Measurements from ENCODE around the gene CDH16. TPM values are rescaled to one million over a fixed set of nuclear protein-coding genes. Genes with fewer than 3 reads are reported as not detected.

CDH16 gene
- total and polyA plus RNA-seq, 2 donors from 2014 or later, result 1,180 to 1,188 TPM

GRCh38 chr16:66908116-66908515 lies 10.6 kb downstream of the CDH16 start:
- H3K27me3 ChIP-seq (ENCODE audit: control insufficient read depth, insufficient read depth, low read length), result no peaks in the 10 kb centered on the region
- H3K4me1 ChIP-seq (ENCODE audit: control insufficient read depth in 2 of 3, insufficient read depth in 2 of 3, low read depth in 1 of 3, low read length in 3 of 3), result peaks cover 0 to 24% (median 0%) of the 10 kb centered on the region in 3 donors
- no peak overlapping the region for H3K4me3 ChIP-seq (ENCODE audit: low read length in 3 of 3)
- no peak for TF ChIP-seq CTCF (IDR thresholded peaks at IDR 0.05; ENCODE audit: borderline replicate concordance, extremely low read depth, insufficient read depth)
- DNase-seq, result peak in 1 of 5 donors; percentile 44
- peaks cover 0 to 11% (median 7%) of the 10 kb centered on the region in 3 donors for H3K36me3 ChIP-seq (ENCODE audit: control insufficient read depth in 2 of 3, insufficient read depth in 3 of 3, low read length in 3 of 3)
- intact Hi-C loops (cut with DNase I), result no loop called here
- no peak overlapping the region for H3K27ac ChIP-seq (ENCODE audit: low read depth in 2 of 2, low read length in 2 of 2)
- FAIRE-seq, result no peak
- H3K9ac ChIP-seq (ENCODE audit: low read length in 3 of 3), result no peak overlapping the region
- no peaks in the 10 kb centered on the region for H3K9me3 ChIP-seq (ENCODE audit: control insufficient read depth in 2 of 3, insufficient read depth in 1 of 3, low read length in 3 of 3)

- peak in 1 of 5 donors; percentile 66 for DNase-seq
- no peak for TF ChIP-seq CTCF (IDR thresholded peaks at IDR 0.05; ENCODE audit: borderline replicate concordance, extremely low read depth, insufficient read depth)
- Histone ChIP-seq H3K9me3 (ENCODE audit: control insufficient read depth in 2 of 3, insufficient read depth in 1 of 3, low read length in 3 of 3) (no peaks in the 10 kb centered on the region), H3K27me3 (ENCODE audit: control insufficient read depth, insufficient read depth, low read length) (no peaks in the 10 kb centered on the region), H3K36me3 (ENCODE audit: control insufficient read depth in 2 of 3, insufficient read depth in 3 of 3, low read length in 3 of 3) (peaks cover 0 to 4% (median 3%) of the 10 kb centered on the region in 3 donors), H3K9ac (ENCODE audit: low read length in 3 of 3) (no peak overlapping the region), H3K27ac (ENCODE audit: low read depth in 2 of 2, low read length in 2 of 2) (peak overlapping the region in 1 of 2 donors; percentile 51), H3K4me3 (ENCODE audit: low read length in 3 of 3) (no peak overlapping the region), H3K4me1 (ENCODE audit: control insufficient read depth in 2 of 3, insufficient read depth in 2 of 3, low read depth in 1 of 3, low read length in 3 of 3) (peaks cover 0 to 19% (median 0%) of the 10 kb centered on the region in 3 donors)
- no peak for FAIRE-seq
- intact Hi-C loops (cut with DNase I), result no loop called here
Measured at GRCh38 chr16:66906916-66907836, 11.5 kb downstream of the CDH16 start.

GRCh38 chr16:66905633-66906539 lies 12.8 kb downstream of the CDH16 start:
- intact Hi-C loops (cut with DNase I), result no loop called here
- peak; percentile 81 to 91 (median 85) for DNase-seq
- H3K27me3 ChIP-seq (ENCODE audit: control insufficient read depth, insufficient read depth, low read length), result no peaks in the 10 kb centered on the region
- H3K9me3 ChIP-seq (ENCODE audit: control insufficient read depth in 2 of 3, insufficient read depth in 1 of 3, low read length in 3 of 3), result no peaks in the 10 kb centered on the region
- H3K36me3 ChIP-seq (ENCODE audit: control insufficient read depth in 2 of 3, insufficient read depth in 3 of 3, low read length in 3 of 3), result peaks cover 0 to 3% (median 0%) of the 10 kb centered on the region in 3 donors
- H3K9ac ChIP-seq (ENCODE audit: low read length in 3 of 3), result peak overlapping the region in 1 of 3 donors; percentile 15
- peaks cover 0 to 26% (median 8%) of the 10 kb centered on the region in 3 donors for H3K4me1 ChIP-seq (ENCODE audit: control insufficient read depth in 2 of 3, insufficient read depth in 2 of 3, low read depth in 1 of 3, low read length in 3 of 3)
- peak overlapping the region; percentile 57 to 67 for H3K27ac ChIP-seq (ENCODE audit: low read depth in 2 of 2, low read length in 2 of 2)
- no peak overlapping the region for H3K4me3 ChIP-seq (ENCODE audit: low read length in 3 of 3)
- TF ChIP-seq CTCF (IDR thresholded peaks at IDR 0.05; ENCODE audit: borderline replicate concordance, extremely low read depth, insufficient read depth), result no peak
- FAIRE-seq, result no peak
